ENCODE data around the gene SIGLEC11.
"Not testable (repeated sequence)": the region's sequence is repeated elsewhere in the genome, so short reads cannot be mapped to it uniquely, and the experiment has no call there.

Gene SIGLEC11

GRCh38 chr19:49950956-49951526, 9.9 kb downstream of the SIGLEC11 start:
- no peak for DNase-seq (ENCODE audit: low read depth)

DNA sequence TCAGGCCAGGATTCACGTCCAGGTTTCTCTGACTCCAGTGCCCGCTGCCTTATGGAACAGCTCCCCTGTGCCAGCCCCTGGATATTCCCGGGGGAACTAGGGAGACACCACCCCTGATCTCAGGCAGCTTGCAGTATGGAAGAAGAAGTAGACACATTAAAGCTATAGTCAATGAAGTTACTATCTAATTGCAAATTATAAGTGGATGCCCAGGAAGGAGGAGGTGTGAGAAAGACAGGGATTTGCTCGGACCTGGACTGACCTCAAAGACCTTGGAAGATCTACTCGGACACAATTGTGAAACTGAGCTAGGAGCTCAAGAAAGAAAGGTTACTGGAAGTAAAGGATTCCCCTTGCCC, 10.4 kb downstream of the SIGLEC11 start:
- DNase-seq (ENCODE audit: low read depth): no peak

DNA sequence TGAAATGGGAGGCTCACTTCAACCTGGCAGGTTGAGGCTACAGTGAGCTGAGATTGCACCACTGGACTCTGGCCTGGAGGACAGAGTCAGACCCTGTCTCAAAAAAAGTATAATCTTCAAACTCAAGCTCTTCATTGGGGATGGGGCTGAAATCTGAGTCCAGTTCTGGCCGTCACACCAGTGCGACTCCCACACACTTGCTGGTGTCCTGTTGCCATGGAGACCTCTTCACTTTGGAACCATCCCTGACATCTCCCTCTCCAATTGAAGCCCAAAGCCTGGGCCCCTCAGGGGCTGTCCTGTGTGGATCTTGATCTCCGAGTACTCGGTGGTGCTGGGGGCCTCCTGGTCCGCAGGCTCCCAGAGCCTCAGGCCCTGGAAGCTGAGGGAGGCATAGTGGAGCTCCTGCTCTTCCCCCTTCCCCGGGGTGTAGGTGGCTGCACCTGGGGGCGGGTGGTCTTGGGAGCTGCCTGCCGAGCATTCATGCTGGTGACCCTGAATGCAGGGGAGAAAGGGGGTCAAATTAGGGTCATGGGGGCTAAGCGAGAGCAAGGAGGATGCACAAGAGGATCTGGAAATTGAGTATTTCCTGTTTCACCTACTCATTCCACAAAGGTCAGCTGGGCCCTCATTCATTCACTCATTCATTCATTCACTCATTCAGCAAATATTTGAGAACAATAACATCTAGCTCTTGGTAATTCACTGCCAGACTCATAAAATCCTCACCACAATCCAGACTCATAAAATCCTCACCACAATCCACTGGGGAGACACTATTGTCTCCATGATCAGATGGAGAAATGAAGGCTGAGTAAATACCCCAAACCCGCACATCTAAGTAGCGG, 11.0 kb downstream of the SIGLEC11 start:
- no peak for DNase-seq (ENCODE audit: low read depth)

- DNase-seq (ENCODE audit: low read depth): no peak
Measured at GRCh38 chr19:49946415-49946814, 14.6 kb downstream of the SIGLEC11 start.

DNA sequence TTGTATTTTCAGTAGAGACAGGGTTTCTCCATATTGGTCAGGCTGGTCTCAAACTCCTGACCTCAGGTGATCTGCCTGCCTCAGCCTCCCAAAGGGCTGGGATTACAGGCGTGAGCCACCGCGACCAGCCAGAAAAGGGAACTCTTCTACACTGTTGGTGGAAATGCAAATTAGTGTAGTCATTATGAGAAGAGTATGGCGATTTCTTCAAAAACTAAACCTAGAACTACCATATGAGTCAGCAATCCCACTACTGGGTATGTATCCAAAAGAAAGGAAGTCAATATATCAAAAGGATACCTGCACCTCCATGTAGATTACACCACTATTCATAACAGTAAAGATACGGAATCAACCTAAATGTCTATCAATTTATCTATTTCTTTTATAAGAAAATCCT, 16.4 kb downstream of the SIGLEC11 start:
- DNase-seq (ENCODE audit: low read depth): not testable (repeated sequence)

DNA sequence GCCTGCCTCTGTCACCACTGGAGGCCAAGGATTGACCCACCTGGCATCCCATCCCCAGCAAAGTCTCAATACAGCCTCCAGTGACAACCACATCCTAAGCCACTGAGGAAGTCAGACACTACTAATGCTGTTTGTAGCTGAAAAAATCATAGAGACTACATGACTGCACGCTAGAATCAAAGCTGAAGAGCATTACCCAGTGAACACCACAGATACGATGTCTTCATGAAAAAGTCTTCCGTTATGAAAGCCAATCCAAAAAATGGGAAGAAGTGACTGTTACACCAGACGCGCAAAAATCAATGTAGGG, 20.5 kb downstream of the SIGLEC11 start:
- no peak for DNase-seq (ENCODE audit: low read depth)

DNA sequence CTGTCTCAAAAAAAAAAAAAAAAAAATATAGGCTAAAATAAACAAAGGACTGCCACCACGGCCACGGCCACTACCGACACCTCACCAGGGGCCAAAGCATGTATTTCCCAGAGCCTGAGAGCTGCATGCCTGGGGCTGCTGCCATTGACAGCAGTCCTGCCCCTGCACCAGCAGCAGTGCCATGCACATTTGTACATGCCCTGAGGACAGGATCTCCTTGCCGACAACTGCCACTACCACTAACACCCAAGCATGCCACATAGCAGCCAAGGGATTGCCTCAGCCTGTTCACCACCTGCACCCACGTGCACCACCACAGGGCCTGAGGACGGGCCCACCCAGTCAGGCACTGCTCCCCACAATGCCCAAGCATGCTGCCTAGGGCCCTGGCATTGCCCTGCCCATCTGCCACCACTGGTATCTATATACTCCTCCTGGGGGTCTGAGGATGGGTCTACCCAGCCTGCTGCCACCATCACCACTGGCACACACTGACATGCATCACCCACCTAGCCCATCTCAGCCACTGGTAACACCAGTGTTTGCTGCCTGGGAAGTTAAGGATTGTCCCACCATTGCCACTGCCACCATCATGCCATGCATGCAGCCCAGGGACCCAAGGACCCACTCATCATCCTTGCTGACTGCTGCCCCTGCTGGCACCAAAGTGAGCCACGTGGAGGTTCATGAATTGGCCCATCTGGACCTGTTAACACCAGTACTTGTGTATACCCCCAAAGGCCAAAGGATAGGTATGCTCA, 21.1 kb downstream of the SIGLEC11 start:
- no peak for DNase-seq (ENCODE audit: low read depth)

DNA sequence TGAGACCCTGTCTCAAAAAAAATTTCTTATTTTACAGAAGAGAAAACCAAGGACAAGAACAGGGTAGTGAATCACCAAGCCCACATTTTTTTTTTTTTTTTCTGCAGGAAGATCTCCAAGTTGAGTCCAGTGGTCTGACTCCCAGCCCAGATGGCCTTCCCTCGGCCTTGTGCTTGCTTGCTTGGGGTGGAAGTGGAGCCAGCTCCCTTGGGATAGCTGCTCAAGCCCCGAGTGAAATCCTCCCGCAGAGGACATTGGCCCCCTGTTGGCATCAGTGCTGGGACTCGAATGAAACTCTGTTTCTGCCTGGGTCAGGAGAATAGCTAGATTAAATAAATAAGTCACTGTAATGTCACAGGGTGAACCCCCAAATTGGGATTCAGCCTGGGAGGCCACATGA, 22.3 kb downstream of the SIGLEC11 start:
- no peak for DNase-seq (ENCODE audit: low read depth)

DNA sequence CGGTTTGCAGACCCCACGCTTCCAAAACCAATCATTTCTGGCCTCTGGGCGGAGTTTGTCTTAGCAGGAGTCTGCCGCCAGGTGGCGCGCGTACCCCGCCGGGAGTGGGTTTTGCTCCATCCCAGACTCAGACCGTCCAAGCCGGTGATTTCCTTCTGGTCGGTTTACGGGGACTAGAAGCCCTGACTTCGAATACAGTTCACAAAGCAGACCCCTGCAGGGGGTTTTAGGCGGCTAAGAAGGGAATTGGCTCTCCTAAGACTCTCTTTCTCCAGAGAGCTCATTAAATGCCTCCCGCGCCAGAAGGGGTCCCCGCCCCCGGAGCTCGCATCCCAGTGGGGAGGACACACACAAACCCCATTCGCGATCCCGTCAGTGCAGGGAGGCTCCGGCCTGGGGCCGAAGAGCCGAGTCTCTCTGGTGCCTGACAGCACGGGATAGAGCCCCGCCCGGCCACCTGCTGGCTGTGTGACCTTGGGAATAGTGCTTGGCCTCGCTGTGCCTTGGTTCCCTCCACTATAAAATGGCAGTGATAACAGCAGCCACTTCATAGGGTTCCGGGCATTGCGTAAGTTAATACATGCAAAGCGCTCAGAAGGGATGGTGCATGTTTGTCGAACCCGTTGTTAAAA, 23.1 kb downstream of the SIGLEC11 start:
- peak; percentile 78 for DNase-seq (ENCODE audit: low read depth)

- DNase-seq (ENCODE audit: low read depth): no peak
Measured at GRCh38 chr19:49936549-49936948, 24.4 kb downstream of the SIGLEC11 start.

- no peak for DNase-seq (ENCODE audit: low read depth)
Measured at GRCh38 chr19:49933643-49934042, 27.3 kb downstream of the SIGLEC11 start.

- DNase-seq (ENCODE audit: low read depth): no peak
Measured at GRCh38 chr19:49932731-49933131, 28.2 kb downstream of the SIGLEC11 start.

- no peak for DNase-seq (ENCODE audit: low read depth)
Measured at GRCh38 chr19:49932041-49932451, 28.9 kb downstream of the SIGLEC11 start.

DNA sequence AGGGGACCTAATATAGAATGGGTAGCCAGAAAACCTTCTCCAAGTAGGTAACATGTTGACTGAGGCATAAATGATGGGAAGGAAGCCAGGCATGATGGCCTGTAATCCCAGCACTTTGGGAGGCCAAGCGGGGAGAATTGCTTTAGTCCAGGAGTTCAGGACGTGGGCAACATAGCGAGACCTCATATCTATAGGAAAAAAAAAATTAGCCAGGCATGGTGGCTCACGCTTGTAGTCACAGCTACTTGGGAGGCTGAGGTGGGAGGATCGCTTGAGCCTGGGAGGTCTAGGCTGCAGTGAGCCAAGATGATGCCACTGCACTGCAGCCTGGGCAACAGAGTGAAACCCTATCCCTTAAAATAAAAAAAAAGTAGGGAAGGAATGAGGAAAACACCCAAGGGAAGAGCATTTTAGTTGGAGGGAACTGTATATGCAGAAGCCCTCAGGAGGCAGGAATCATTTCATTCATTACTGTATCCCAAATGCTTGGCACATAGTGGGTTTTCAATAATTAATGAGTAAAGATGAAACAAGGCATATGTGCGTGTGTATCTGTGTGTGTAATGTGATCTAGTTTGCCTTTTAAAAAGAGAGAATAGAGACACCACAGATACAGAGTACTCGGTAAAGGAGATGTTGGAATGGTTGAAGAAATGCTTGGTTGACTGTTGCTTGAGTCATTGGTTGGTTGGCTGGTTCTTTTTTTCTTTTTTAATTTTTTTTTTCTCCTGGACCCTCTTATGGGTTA, 29.5 kb downstream of the SIGLEC11 start:
- DNase-seq (ENCODE audit: low read depth): no peak

DNA sequence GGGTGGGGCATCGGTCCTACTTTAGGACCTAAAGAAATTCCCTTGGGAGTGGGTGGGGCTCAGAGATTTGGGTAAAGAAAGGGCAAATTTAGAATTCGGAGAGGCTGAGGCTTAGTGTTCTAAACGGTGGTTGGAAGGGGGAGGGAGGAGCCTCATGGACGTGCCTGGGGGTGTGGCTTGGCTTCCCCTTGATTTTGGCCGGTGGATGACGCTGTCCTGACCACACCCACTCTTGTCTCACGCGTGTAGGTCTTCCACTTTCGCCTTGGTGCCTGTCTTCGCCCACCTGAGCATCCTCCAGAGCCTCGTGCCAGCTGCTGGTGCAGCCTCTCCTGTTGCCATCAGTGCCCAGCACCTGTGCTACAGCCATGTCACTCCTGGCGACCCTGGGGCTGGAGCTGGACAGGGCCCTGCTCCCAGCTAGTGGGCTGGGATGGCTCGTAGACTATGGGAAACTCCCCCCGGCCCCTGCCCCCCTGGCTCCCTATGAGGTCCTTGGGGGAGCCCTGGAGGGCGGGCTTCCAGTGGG, 30.4 kb downstream of the SIGLEC11 start:
- DNase-seq (ENCODE audit: low read depth): no peak

GRCh38 chr19:49929611-49930482, 31.1 kb downstream of the SIGLEC11 start:
- DNase-seq (ENCODE audit: low read depth): peak; percentile 86

DNA sequence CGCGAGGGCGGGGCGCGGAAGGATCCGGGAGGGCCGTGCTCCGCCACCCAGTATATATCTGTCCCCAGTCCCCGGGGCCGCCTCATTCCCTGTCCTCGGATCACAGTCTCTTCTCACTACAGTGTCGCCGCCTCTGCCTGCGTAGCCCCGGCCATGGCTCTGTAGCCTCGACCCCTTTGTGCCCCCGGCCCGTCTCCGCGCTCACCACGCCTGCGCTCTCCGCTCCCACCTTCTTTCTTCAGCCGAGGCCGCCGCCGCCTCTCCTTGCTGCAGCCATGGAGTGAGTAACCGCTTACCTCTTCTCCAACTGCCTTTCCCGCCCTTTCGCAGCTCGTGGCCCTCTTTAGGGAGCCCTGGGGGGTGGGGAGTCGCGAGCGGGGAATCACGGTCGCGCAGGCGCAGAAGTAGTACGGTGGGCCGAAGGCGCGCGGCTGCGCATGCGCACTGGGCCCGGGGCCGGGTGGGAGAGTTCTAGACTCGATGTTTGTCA, 31.8 kb downstream of the SIGLEC11 start, which contains the start of the genes ATF5 and NUP62:
ATF5 (plus strand) TSS at position 85 of the 490 bp plus-strand sequence. CDS start 1,646 bp downstream, outside the sequence.
NUP62 (minus strand) TSS at position 384 of the 490 bp plus-strand sequence. CDS start 19,697 bp downstream, outside the sequence.
- DNase-seq (ENCODE audit: low read depth): peak; percentile 91

- DNase-seq (ENCODE audit: low read depth): no peak
Measured at GRCh38 chr19:49927526-49928264, 33.3 kb downstream of the SIGLEC11 start.

GRCh38 chr19:49926515-49926914, 34.5 kb downstream of the SIGLEC11 start:
- no peak for DNase-seq (ENCODE audit: low read depth)

GRCh38 chr19:49925486-49925885, 35.5 kb downstream of the SIGLEC11 start:
- DNase-seq (ENCODE audit: low read depth): no peak

All from activated T-cell treated with anti-CD3 and anti-CD28 coated beads for 48 hours (primary cell).